Body of pancreas (tissue), 4 donors: Measurements from ENCODE around the gene SUPT3H.

Experiments used
- POLR2A ChIP-seq, 3 donors: fragments of 450-650 bp; IDR thresholded peaks; one replicate each; pipeline ENCODE4 v1.6.1; 2016; ENCODE audit warnings: antibody characterized with exemption in 3 of 3, mild to moderate bottlenecking in 2 of 3
- TF ChIP-seq, protein P1 (sequence below), 7 experiments: fragments of 450-650 bp in 4 of 7; fragments of 200-600 bp in 3 of 7; sonication (generic) in 3 of 7; IDR thresholded peaks; one replicate each; pipeline ENCODE4 v1.5.1; 2016 to 2019; ENCODE audit warnings: antibody characterized with exemption in 7 of 7

DNA sequence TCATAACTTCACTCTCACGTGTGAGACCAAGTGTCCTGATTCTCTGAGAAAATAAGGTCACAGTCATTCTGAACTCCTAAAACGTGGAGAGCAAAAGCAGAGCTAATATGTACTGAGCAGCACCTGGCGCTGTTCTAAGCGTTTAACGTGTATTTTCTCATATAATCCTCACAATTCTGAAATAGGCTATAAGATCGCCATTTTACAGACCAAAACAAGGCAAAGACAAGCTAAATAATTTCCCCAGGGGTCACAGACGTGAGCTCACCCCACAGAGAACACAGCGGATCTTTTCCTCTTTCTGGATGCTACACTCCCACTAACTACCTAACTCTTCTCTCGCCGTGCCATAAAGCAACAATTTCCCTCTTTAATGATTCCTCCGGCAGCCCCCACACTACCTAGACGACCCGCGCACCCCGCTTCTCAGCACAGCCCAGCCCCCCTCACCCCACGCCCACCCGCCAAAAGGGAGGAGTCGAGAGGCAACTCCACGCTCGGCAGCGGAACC, 636 bp downstream of the SUPT3H start:
- no peak for TF ChIP-seq POLR2A (IDR thresholded peaks at IDR 0.05)
- TF ChIP-seq, protein P1, sequence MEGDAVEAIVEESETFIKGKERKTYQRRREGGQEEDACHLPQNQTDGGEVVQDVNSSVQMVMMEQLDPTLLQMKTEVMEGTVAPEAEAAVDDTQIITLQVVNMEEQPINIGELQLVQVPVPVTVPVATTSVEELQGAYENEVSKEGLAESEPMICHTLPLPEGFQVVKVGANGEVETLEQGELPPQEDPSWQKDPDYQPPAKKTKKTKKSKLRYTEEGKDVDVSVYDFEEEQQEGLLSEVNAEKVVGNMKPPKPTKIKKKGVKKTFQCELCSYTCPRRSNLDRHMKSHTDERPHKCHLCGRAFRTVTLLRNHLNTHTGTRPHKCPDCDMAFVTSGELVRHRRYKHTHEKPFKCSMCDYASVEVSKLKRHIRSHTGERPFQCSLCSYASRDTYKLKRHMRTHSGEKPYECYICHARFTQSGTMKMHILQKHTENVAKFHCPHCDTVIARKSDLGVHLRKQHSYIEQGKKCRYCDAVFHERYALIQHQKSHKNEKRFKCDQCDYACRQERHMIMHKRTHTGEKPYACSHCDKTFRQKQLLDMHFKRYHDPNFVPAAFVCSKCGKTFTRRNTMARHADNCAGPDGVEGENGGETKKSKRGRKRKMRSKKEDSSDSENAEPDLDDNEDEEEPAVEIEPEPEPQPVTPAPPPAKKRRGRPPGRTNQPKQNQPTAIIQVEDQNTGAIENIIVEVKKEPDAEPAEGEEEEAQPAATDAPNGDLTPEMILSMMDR (IDR thresholded peaks at IDR 0.05): no peak
